HG02798 (cell line): ENCODE measurements around the gene SLC22A23.

Experiments
- ATAC-seq: cut with Tn5 transposase; IDR thresholded peaks from one replicate; pipeline ENCODE4 v1.9.1; 2021; ENCODE audit warnings: mild to moderate bottlenecking; ENCODE audit not compliant: unreplicated experiment, poor library complexity

The SLC22A23 gene

DNA sequence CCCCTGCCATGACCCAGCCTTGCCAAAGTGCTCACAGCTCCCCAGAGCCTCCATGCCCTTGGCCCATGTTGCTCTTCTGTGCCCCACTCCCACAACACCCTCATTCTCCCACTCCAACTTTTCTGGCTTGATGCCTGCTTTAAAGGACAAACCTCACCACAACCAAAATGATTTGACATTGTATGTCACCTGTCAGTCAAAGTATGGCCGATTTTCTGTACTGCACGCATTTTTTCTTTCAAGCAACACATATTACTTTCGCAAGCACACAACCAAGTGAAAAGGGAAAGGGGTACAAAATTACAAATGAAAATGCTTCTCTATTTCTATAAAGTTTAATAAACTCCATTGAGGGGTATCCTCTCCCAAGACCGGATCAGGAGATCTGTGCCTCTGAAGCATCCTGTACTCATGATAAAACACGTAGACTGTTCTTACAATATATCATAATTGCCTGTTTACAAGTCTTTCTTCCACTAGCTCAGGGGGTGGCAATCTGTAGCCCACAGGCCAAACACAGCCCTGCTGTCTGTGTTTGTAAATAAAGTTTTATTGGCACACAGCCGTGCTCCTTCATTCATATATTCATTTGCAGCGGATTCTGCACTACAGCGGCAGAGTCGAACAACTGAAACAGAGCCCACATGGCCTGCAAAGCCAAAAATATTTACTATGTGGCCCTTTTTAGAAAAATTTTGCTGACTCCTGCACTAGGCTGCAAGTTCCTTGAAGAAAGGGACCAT, 32.5 kb downstream of the SLC22A23 start:
- no peak for ATAC-seq

DNA sequence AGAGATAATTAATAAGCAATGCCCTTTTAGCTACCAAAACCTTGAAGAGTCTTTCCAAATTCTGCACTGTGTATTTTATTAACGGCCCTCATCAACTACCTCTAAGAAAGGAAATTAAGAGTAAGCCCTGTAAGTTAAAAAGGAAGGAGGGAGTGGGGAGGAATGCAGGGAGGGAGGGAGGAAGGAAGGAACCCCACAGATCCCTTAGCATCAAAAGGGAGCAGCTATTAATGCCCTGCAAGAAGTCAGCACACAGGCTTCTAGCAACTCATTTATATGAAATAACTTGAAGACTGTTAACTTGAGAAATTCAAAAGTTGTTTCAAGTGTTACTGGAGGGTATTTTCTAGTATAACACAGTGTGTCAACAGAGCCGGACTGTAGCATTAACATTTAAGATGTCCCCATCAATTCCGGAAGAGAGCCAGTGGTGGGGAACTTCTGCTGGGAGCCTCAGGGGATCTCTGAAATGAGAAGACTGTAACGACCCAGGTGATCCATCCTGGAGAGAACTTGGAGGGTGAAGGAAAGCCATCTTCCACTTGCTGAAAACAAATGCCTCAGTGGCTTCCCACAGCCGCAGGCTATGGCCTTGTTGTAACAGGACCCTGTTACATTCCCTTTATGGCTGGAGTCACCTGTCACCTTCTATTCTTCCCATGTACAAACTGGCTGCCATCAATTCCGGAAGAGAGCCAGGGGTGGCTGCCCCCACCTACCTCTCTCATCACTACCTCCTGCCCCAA, 33.2 kb downstream of the SLC22A23 start:
- ATAC-seq = no peak

DNA sequence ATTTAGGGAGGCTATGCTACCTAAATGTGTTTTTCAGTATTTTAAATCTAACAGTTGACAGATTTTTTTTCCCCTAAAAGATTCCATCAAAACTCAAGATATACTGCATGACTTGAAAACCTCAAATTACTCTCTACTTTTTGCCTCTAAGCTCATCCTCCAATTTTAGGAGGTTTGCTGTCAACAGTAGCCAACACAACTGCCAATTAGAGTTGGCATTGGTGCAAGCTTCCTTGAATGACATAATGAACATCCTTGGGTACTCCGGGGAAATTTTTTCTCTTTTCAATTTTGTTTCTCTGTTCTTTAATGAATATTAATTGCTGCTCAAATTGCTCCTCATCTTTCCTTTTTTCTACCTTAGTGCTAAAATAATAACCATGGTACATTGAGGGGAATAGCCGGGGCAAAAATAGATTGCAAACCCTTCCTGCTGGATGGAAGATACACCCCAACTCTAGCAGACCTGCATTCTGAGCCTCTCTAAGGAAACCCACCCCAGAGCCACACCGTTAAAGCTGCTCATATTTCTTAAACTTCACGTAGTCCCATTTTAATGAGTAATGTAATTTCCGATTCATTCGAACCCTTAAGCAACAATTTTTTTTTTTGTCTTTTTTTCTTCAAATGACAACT, 34.3 kb downstream of the SLC22A23 start:
- no peak for ATAC-seq

DNA sequence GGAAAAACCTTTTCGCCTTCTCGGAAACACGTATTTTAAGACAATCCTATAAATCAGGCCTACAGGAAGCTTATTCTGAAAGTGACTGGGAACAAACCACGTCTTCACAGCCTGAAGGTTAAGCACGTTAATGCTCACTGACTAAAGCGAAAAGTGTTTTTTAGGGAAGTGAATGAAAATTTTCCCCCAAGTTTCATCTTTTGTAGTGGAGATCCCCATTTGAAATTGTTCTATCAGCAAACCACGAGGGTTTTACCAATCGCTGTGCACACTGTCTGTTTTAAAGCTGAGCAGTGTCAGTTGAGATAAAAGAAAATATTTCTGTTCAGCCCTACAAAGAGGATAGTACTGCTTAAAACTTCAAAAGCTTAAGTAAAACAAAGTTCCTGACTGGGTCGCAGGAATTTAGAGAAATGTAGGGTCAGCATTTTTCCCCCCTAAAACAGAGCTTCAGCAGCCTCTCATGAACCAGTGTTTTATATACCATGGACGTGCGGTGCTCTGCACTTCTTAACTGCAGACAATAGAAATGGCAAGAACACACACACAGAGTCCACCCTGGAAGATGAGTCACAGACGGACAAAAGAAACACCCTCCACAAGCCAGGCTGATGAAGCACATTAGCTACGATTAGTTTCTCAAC, 34.9 kb downstream of the SLC22A23 start:
- no peak for ATAC-seq

DNA sequence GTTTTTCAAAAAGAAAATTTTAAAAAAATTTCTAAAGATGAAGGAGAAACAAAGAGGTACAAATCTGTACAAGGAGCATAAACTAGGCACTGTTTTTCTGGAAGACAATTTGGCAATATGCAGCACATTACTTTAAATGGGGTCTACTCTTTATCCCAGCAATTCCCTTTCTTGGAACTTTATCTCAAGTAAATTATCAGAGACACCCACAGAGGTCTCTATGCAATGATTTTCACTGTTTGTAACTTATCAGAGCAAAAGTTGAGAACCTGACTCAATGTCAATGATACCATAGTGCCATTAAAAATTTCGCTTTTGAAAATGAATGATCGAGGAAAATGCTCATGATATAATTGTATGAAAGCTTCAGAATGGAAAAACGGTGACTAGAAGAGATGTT, 35.7 kb downstream of the SLC22A23 start:
- ATAC-seq = no peak

DNA sequence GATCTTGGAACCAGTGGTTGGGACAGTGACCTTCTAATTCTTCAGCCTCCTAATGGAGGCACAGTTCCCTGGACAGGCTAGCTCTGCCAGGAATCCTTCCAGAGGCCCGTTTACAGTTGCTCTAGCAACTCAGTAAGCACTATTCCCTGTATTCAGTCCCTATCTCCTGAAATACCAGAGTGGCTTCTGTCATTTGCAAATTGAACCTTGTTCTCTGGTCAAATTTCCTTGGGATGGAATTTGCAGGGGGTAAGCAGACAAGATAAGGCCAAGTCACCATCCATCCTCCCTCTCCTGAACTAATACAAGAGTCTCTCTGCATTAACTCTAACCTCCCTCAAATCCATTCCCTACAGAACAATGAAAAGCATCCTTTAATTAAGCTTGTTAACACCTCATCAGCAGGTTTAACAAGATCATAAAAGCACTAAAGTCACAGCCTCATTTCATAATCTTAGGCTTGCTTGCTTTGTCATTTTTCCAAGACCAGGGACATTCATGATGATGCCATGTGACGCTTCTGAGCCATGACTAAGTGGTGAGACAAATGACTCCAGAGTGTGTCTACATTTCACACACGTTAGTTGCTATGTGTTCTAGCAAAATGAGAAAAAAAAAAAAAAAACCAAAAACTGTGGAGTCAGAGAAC, 37.1 kb downstream of the SLC22A23 start:
- ATAC-seq = no peak

DNA sequence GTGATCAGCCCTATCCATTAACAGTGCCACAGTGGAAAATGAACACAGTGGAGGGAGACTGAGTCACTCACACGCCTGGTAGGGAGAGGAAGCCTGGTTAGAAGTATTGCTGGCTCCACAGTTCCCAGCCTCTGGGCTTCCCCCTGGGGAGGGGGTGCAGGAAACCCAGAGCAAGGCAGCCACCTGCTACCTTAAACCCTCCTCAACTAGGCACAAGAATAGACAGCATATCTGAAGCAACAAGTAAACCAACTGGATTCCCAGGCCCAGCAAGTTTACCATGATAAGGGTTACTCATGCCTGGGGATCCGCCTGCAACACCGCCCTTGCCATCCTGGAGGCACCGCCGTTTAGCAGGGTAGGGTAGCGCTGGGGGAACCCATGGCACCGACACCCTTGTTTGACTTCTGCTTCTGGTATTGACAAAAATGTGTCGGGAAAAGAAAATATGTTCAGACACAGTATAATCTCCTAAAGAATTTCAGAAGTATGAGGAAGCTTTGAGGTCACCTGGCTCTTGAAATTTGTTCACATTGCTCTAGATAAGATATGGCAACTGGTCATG, 38.3 kb downstream of the SLC22A23 start:
- no peak for ATAC-seq

DNA sequence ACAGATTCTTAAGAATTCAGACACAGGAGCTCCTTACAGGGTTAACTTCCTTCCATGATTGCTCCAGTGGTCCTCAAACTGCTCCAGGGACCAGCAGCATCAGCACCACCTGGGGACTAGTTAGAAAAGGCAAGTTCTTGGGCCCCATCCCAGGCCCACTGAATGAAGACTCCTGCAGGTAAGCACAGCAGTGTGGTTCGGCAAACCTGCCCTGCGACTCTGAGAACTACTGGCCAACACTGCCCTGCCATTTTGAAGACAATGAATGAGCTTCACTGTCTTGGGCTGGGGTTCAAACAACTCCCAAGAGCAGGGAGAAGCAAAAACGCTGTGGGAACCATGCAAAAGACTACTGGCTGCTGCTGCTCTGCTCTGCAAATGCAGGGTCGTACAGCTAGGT, 39.4 kb downstream of the SLC22A23 start:
- ATAC-seq = no peak

DNA sequence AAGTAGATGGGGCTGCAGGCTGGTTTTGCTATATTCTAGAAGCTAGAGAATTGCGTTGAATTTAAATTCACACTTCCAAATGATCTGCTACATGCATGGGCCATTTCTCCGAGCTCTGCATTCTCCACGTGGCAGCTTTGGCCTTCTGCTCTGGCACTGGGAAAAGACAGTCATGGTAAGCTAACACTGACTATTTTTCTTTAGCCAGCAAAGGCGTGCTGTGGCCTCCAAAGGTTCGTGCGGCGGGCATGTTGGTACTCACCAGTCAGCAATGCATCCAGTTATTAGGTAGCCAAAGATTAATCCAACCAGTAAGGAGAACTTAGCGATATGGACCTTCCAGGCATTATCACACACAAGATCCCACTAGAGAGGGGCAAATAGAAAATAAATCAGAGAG, 41.4 kb downstream of the SLC22A23 start:
- no peak for ATAC-seq

DNA sequence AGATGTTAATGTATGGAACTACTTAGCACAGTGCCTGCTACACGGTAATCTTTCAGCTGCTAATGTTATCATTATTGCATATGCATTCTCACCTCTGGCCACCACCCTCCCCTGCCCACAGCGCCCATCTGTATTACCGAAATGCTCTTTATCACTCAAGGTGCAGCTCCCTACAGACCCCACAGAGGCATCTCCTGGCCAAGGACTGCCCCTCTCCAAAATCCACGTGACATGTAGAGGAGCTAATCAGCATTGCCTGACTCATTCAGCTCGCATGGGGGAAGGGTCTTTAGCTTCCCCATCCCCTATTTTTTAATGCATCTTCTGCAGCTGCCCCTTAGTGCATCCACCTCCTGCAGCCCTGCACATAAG, 41.8 kb downstream of the SLC22A23 start:
- ATAC-seq = no peak

DNA sequence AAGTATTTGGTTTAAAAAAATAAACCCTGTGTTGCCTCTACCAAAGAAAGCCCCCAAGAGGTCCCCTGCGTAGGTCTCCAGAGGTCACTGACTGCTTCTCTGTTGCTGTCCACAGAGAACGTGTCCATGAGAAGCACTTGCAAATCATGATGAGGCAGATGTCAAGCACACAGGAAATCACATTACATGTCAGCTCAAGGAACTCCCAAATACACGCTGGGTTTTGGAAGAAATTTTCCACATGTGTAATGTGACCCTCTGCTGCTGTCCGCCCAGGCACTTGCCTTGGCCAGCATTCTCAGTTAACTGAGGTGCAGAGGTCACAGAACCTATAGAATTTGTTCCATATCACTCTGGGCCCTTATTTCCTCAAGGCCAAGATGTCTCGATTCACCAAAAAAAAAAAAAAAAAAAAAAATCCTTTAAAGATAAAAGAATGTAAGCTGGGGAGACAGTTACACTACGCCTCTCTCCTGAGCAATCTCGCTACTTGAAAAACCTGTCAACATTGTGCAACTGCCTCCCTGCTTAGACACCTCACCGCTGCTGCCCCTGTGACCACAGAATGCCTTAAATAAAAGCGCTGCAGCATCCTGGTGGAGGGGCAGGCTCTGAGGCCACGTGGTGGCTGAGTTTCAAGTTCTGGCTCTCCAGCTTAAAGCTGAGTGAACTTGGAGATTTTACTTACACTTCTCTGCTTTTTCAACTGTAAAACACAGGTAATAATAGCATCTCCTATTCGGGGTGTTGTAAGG, 42.3 kb downstream of the SLC22A23 start:
- ATAC-seq = no peak

DNA sequence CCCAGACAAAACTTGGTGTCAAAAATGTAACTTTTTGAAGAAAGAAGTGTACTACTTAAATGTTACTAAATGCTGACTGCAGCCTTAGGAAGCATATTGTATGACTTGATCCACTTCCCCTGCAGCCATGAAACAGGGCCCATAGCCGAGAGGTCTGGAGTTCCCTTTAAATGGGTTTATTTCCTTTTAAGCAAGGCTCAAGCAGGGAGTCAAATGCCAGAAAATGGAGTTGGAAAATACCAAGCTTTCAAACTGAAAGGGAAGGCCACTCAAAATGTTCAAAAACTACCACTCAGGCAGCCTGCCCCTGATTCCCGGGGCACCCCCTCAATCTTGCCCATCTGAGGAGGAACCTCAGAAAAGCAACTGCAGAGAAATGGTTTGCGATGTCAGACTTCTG, 43.3 kb downstream of the SLC22A23 start:
- ATAC-seq = no peak

DNA sequence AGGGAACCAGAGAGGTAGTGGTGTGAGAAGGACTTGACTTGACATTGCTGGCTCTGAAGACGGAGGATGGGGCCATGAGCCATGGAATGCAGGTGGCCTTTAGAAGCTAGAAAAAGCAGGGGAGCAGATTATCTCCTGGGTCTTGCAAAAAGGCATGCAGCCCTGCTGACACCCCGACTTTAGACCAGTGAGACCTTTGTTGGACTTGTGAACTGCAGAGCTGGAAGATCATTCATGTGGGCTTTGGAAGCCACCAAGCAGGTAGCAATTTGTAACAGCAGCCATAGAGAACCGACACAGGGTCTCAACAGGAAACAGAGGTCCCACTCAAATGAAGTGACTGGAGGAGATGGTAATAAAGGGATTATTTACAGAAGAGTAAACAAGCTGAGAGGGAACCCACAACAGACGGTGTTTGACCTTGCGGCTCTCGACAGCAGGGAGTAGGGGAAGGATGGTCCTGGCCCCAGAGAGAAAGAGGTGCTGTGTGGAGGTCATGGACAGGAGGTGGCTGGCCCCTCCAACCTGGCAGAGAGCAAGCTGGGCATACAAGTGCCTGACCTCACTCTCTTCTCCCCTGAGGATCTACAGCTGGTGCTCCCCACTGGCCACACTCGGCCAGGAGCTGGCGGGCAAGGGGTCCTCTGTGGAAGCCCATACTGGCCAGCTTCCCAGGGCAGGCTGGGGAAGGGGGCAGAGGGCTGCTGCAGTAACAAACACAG, 43.9 kb downstream of the SLC22A23 start:
- no peak for ATAC-seq

DNA sequence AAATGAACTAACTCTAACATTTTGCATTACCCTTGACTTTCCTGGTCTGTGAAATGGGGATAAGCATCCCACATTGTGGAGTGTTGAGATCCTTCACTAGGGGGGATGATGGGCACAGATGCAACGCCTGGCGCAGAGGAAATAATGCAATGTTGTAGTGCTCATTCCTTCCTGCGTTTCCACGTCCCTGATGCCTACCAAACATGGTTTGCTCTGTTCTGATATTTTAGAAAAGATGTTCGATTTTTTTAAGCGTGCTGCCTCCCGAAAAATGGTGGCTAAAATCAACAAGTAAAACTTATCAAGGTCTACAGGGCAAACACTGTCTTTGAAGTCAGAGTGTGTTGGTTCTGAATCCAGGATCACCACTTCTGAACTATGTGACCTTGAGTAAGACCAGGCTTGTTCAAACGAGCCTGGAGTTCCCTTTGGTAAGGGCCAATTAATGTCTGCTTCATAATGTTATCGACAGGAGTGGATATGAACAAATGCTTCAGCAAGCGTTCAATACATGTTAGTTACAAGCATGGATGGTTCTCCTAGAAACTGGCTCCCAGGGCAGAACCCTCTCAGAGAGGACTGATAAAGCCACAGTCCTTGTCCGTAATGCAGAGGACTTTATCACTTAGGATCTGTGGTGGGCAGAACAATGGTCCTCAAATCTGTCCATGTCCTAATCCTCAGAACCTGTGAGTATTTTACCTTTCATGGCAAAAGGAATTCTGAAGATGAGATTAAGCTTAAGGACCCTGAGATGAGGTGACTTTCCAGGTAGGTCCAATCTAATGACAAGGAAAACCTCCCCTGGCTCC, 44.7 kb downstream of the SLC22A23 start:
- ATAC-seq = no peak

DNA sequence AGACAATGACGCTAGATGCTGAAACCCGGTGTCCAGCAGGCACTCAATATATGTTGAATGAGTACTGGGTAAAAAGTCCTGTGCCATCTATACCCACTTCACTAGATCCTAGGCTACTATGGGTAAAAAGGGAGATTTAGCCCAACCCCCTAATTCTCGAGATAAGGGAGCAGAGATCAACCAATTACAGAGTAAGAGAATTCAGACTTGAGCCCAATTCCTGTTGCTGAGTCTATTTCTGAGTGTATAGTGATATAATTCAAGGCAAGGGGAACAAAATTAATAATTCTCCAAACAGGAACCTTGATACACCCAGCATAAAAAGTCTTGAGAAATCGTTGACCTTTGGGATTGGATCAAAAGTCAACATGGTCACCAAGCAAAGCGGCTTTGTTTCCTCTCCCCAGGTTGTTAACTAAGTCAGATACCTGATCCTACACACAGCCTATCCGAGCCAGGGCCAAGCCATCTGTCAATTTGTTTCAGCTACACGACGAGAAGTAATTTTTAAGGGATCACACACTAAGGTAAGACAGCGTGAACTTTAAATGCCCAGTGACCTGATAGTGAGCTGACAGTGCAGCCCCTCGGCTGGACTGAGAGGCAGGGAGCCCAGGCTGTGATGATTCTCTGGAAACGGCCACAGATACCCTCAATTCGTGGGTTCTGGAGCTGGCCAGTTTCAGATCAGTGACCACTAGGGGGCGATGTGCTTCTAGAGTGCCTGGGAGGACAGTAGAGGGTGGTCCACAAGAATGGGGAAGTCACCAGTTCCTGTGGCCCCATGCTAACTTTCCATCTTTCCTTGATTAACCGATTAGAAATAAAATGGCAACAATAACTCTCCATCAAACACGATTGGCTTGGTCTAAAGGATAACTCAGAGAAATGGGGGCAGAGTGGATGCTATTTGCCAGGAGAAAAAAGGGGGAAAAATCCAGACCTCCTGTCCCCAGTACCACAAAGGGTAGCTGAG, 46.2 kb downstream of the SLC22A23 start:
- no peak for ATAC-seq

DNA sequence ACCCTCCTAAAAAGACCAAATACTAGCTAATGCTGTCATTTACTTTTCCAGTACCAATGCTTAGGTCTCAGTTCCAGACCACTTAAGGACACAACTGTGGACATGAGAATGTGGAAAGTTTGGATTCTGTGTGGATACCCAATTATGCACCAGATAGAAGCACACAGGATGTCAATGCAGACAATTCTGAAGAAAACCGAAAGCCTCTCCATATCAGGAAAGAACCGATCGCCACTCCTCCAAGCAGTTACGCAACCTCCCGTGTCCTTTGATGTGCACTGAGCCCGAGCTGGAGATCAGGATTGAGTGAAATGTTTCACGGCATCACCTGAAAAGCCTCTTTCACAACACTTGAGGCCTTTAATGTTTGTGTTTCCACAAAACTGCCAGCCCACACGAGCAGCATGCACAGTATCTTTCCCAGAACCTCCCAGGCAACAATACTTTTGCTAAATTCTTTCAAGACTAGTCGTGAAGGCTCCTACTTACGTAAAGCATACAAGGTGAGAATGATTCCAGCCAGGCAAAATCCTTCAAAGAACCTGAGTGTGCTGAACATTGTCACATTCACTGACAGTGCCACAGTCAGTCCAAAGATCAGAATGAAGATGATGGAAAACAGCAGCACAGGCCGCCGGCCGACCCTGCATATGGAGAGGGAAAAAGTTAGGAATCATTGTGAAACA, 47.0 kb downstream of the SLC22A23 start:
- ATAC-seq = no peak
